Sigmoid colon (tissue), 7 donors: ENCODE data around the gene CATSPERB. TPM values are rescaled to one million over a fixed set of nuclear protein-coding genes. Genes with fewer than 3 reads are reported as not detected.
"Not testable (repeated sequence)": the region's sequence is repeated elsewhere in the genome, so short reads cannot be mapped to it uniquely, and the experiment has no call there.

ENCODE experiments used
- DNase-seq: peaks from one replicate; pipeline ENCODE4 v3.0.0-alpha.2; 2019
- H3K27ac ChIP-seq, 4 donors: fragments of 200-600 bp; sonication (generic); one replicate each; pipeline ENCODE4 v1.5.1; 2016 to 2019; ENCODE audit warnings: mild to moderate bottlenecking in 1 of 4
- H3K27me3 ChIP-seq, 3 donors: fragments of 200-600 bp; sonication (generic); one replicate each; pipeline ENCODE4 v1.5.1; 2019; ENCODE audit warnings: mild to moderate bottlenecking in 1 of 3
- H3K36me3 ChIP-seq, 4 donors: fragments of 200-600 bp; sonication (generic); one replicate each; pipeline ENCODE4 v1.5.1; 2016 to 2019
- H3K4me1 ChIP-seq, 4 donors: fragments of 200-600 bp; sonication (generic); one replicate each; pipeline ENCODE4 v1.5.1; 2017 to 2019
- H3K4me3 ChIP-seq, 4 donors: fragments of 200-600 bp; sonication (generic); one replicate each; pipeline ENCODE4 v1.5.1; 2017 to 2019; ENCODE audit warnings: mild to moderate bottlenecking in 2 of 4, moderate library complexity in 1 of 4
- H3K9me3 ChIP-seq, 4 donors: fragments of 200-600 bp in 3 of 4; sonication (generic) in 3 of 4; one replicate each; pipeline versions ENCODE4 v1.5.1 to v1.6.1; 2013 to 2019
- CTCF ChIP-seq, 4 experiments: fragments of 450-650 bp in 3 of 4; fragments of 200-600 bp in 1 of 4; IDR thresholded peaks; one replicate each; pipeline ENCODE4 v1.5.1; 2016 to 2019; ENCODE audit warnings: antibody characterized with exemption in 4 of 4, mild to moderate bottlenecking in 3 of 4, moderate library complexity in 2 of 4
- EP300 ChIP-seq, 4 donors: sonication (generic); formaldehyde crosslinking; IDR thresholded peaks; one replicate each; pipeline ENCODE4 v1.6.1; 2017; ENCODE audit warnings: antibody characterized with exemption in 4 of 4
- POLR2A ChIP-seq, 2 donors: fragments of 450-650 bp; IDR thresholded peaks; one replicate each; pipeline ENCODE4 v1.6.1; 2016; ENCODE audit warnings: antibody characterized with exemption in 2 of 2, mild to moderate bottlenecking in 2 of 2, moderate library complexity in 2 of 2
- POLR2AphosphoS5 ChIP-seq, 4 donors: sonication (generic); formaldehyde crosslinking; IDR thresholded peaks; one replicate each; pipeline ENCODE4 v1.6.1; 2017; ENCODE audit warnings: antibody characterized with exemption in 4 of 4
- WGBS, 2 donors: extraction: QIAGEN DNeasy Blood & Tissue Kit; methylation state at CpG; one replicate each; pipeline ENCODE4 v1.1.7; 2013; 5-methylcytosine and 5-hydroxymethylcytosine counted together
- intact Hi-C: fragments of 100-400 bp; cut with DNase I; formaldehyde crosslinking; loops from one replicate; pipeline ENCODE4 v1.15.1; 2023
- polyA plus RNA-seq, 3 donors: library from polyadenylated mRNA; stranded (reverse); fragments of 200-250 nt; gene quantifications; one replicate each; pipeline ENCODE4 v1.2.3, GENCODE V29; 2013
- total RNA-seq, 4 donors: library from RNA; depleted of rRNA; stranded (reverse); fragments of >200 nt; gene quantifications; one replicate each; pipeline ENCODE4 v1.1.0, GENCODE V29; 2016
- donor health status: healthy with polysubstance abuse.
- donor health status: Bipolar disorder and iron deficiency.
- donor health status: healthy.

The CATSPERB gene
- total and polyA plus RNA-seq, 7 donors, result 0.14 to 6.7 (median 1.4) TPM

DNA sequence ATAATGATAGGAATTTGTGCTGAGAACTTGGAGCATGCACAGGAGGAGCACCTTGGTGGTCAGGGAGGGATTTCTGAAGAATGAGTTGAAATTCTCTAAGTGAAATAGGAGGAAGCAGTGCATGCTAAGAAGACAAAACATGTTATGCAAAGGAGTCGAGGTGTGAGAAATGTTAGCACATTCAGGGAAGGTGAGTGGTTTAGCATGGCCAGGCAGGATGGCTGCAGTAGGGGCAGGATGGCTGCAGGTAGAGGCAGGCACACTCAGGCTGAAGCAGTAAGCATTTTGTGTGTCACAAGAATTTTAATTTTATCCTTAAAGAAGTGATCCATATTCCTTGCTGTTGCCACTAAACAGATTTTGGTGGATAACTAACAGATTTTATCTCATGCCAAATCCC is 46.3 kb downstream of the CATSPERB start:
- intact Hi-C loops, result no loop called here
- no peaks in the 10 kb centered on the region for H3K27me3 ChIP-seq
- no peak overlapping the region for H3K27ac ChIP-seq
- no peak for DNase-seq
- H3K4me1 ChIP-seq, result no peaks in the 10 kb centered on the region
- no peaks in the 10 kb centered on the region for H3K9me3 ChIP-seq
- no peak for TF ChIP-seq CTCF (IDR thresholded peaks at IDR 0.05)
- TF ChIP-seq EP300 (IDR thresholded peaks at IDR 0.05), result no peak
- no peak for TF ChIP-seq POLR2AphosphoS5 (IDR thresholded peaks at IDR 0.05)
- no peak for TF ChIP-seq POLR2A (IDR thresholded peaks at IDR 0.05)
- no peaks in the 10 kb centered on the region for H3K36me3 ChIP-seq
- H3K4me3 ChIP-seq, result no peak overlapping the region
- 67 to 80% methylated on average over 1 of the region's 1 CpG for WGBS, 2 donors

DNA sequence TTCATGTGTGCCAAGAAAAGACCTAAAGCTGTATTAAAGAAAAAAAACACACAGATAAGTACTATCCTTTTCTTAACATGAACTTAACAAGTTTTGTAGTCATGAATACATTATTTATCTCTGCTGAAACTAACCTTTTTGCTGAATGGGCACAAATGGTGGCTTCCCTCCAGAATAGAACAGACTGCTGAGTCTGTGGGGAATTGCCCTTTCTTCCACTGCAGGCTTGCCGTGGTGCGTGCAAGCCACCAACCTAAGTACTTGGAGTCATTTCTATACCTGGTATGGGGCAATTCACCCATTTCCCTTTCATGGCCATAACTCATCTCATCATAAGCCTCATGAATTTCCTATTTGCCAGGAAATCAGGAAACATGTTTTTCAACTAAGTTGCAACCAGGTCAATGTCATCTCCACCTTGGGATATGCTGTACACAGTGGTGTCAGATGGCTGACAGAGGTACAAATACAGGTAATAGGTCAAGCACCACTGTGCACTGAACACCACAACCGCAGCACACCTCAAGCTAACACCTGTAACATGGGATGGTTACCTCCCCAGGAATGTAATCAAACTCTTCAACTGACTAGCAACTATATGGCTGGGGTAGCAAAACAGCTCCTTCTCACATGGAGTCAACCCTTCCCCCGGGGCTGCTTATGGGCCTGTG is 49.9 kb downstream of the CATSPERB start:
- no peak for DNase-seq
- 87 to 89% methylated on average over 4 of the region's 4 CpGs for whole genome bisulfite sequencing, 2 donors
- TF ChIP-seq CTCF (IDR thresholded peaks at IDR 0.05) (no peak), EP300 (IDR thresholded peaks at IDR 0.05) (no peak), POLR2A (IDR thresholded peaks at IDR 0.05) (no peak), POLR2AphosphoS5 (IDR thresholded peaks at IDR 0.05) (no peak)
- Histone ChIP-seq H3K27ac (no peak overlapping the region), H3K27me3 (no peaks in the 10 kb centered on the region), H3K36me3 (no peaks in the 10 kb centered on the region), H3K4me3 (no peak overlapping the region), H3K9me3 (no peaks in the 10 kb centered on the region), H3K4me1 (no peaks in the 10 kb centered on the region)
- intact Hi-C loops, result no loop called here

DNA sequence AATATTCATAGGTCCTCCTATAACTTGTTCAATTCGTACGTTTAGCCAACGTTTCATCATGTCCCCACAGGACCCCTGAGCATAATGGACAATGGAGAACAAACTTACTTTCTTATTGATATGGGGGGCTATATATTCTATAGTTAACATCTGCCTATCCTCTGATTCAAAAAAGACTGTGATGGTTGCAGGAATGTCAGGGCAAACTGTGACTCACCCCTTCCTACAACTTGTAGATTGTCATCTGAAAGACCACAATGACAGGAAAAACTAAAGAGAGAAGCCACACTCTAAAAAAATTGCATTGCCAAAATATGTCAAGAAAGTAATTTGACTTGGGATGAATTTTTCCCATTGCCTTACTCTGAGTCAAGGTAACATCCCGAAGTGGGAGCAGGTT is 50.8 kb downstream of the CATSPERB start:
- Histone ChIP-seq H3K27ac (no peak overlapping the region), H3K4me3 (no peak overlapping the region), H3K9me3 (no peaks in the 10 kb centered on the region), H3K4me1 (no peaks in the 10 kb centered on the region), H3K27me3 (no peaks in the 10 kb centered on the region), H3K36me3 (no peaks in the 10 kb centered on the region)
- no peak for DNase-seq
- 91 to 93% methylated on average over 4 of the region's 4 CpGs for WGBS, 2 donors
- intact Hi-C loops, result no loop called here
- no peak for TF ChIP-seq POLR2A (IDR thresholded peaks at IDR 0.05)
- no peak for TF ChIP-seq EP300 (IDR thresholded peaks at IDR 0.05)
- TF ChIP-seq CTCF (IDR thresholded peaks at IDR 0.05), result no peak
- TF ChIP-seq POLR2AphosphoS5 (IDR thresholded peaks at IDR 0.05), result no peak

DNA sequence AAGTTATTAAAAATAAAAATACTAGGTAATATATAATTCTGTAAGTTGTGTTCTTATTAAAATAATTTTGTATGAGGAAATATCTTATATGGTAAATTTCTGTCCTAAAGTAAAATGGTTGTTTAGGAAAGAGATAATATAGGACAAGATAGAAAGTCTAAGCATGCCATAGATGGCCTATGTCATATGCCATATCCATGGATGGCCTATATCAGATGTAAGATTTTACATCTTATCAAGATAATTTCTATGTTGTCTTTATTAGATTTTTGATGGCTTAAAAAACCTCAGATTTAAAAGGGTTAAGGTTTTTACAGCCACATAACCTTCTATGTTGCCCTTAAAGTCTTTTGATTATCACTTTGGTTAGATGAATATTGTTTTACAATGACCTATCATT is 52.6 kb downstream of the CATSPERB start:
- DNase-seq, result no peak
- TF ChIP-seq POLR2AphosphoS5 (IDR thresholded peaks at IDR 0.05) (no peak), CTCF (IDR thresholded peaks at IDR 0.05) (no peak), EP300 (IDR thresholded peaks at IDR 0.05) (no peak), POLR2A (IDR thresholded peaks at IDR 0.05) (no peak)

DNA sequence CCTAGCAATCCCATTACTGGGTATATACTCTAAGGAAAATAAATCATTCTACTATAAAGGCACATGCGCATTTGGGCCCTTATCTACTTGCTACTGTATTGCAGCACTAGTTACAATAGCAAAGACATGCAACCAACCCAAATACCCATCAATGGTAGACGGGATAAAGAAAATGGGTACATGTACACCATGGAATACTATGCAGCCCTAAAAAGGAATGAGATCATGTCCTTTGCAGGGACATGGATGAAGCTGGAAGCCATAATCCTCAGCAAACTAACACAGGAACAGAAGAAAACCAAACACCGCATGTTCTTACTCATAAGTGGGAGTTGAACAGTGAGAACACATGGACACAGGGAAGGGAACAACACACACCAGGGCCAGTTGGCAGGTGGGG is 54.2 kb downstream of the CATSPERB start:
- H3K4me1 ChIP-seq, H3K27me3 ChIP-seq, DNase-seq, H3K9me3 ChIP-seq, H3K36me3 ChIP-seq, intact Hi-C loops, H3K4me3 ChIP-seq, H3K27ac ChIP-seq: not testable (repeated sequence)
- 96 to 98% methylated on average over 3 of the region's 3 CpGs for whole genome bisulfite sequencing, 2 donors

More for the DNA sequence above, 52.6 kb downstream of the CATSPERB start:
- Histone ChIP-seq H3K4me3 (no peak overlapping the region), H3K36me3 (no peaks in the 10 kb centered on the region), H3K4me1 (no peaks in the 10 kb centered on the region), H3K9me3 (no peaks in the 10 kb centered on the region), H3K27me3 (no peaks in the 10 kb centered on the region), H3K27ac (no peak overlapping the region)
- intact Hi-C loops, result no loop called here
